Activated CD4-positive, alpha-beta T cell treated with anti-CD3 and anti-CD28 coated beads, Interleukin-2, amount 10 ng/mL, durations not matched to agents 7 days and 5 days (primary cell): Measurements from ENCODE around the gene PRKN. TPM values are rescaled to one million over a fixed set of nuclear protein-coding genes. Genes with fewer than 3 reads are reported as not detected.

Experiments
- CTCF ChIA-PET: fragments of 350-600 bp; sonication (Branson Sonifier 250); formaldehyde crosslinking; loops from one replicate; lab custom pipeline; 2021; ENCODE audit warnings: antibody characterized with exemption; lab: Charles Lee
- POLR2A ChIA-PET: fragments of 350-600 bp; sonication (Branson Sonifier 250); formaldehyde crosslinking; loops from one replicate; lab custom pipeline; 2021; ENCODE audit warnings: antibody characterized with exemption; lab: Charles Lee
- DNase-seq: peaks from one replicate; pipeline ENCODE4 v3.0.0-alpha.2; 2020
- H3K27ac Mint-ChIP-seq: one replicate; pipeline ENCODE4 v1.8.0; 2021; ENCODE audit warnings: mild to moderate bottlenecking, moderate library complexity, mixed read lengths
- H3K27me3 Mint-ChIP-seq: one replicate; pipeline ENCODE4 v1.8.0; 2021; ENCODE audit warnings: mixed read lengths
- H3K36me3 Mint-ChIP-seq: one replicate; pipeline ENCODE4 v1.8.0; 2021; ENCODE audit warnings: low read depth, mixed read lengths
- H3K4me1 Mint-ChIP-seq: one replicate; pipeline ENCODE4 v1.8.0; 2021; ENCODE audit warnings: mixed read lengths
- H3K4me3 Mint-ChIP-seq: one replicate; pipeline ENCODE4 v1.8.0; 2021; ENCODE audit warnings: mild to moderate bottlenecking, moderate library complexity, mixed read lengths
- H3K9me3 Mint-ChIP-seq: one replicate; pipeline ENCODE4 v1.8.0; 2021; ENCODE audit warnings: mixed read lengths
- total RNA-seq, 2 experiments: library from RNA; stranded (reverse); gene quantifications; one replicate each; pipeline ENCODE4 v1.2.3, GENCODE V29; 2021

The PRKN gene
- total RNA-seq, 2 experiments from 2014 or later, result 0.77 to 0.94 TPM

GRCh38 chr6:161547617-161548016 lies 1179.9 kb downstream of the PRKN start:
- POLR2A ChIA-PET, result no interaction called here
- Mint-ChIP-seq H3K27ac (no peak overlapping the region), H3K4me3 (no peak overlapping the region), H3K4me1 (no peaks in the 10 kb centered on the region), H3K36me3 (no peaks in the 10 kb centered on the region), H3K27me3 (no peaks in the 10 kb centered on the region), H3K9me3 (peaks cover 7% of the 10 kb centered on the region)
- DNase-seq, result no peak
- CTCF ChIA-PET, result no interaction called here

- POLR2A ChIA-PET, result no interaction called here
- CTCF ChIA-PET, result no interaction called here
- Mint-ChIP-seq H3K4me1 (no peaks in the 10 kb centered on the region), H3K27me3 (no peaks in the 10 kb centered on the region), H3K27ac (no peak overlapping the region), H3K36me3 (no peaks in the 10 kb centered on the region), H3K9me3 (peaks cover 7% of the 10 kb centered on the region), H3K4me3 (no peak overlapping the region)
- DNase-seq, result no peak
Observed at GRCh38 chr6:161546632-161547031, 1180.9 kb downstream of the PRKN start.

- H3K27me3 Mint-ChIP-seq, result no peaks in the 10 kb centered on the region
- POLR2A ChIA-PET, result no interaction called here
- H3K36me3 Mint-ChIP-seq, result no peaks in the 10 kb centered on the region
- no peak for DNase-seq
- no peaks in the 10 kb centered on the region for H3K9me3 Mint-ChIP-seq
- H3K4me3 Mint-ChIP-seq, result no peak overlapping the region
- H3K4me1 Mint-ChIP-seq, result no peaks in the 10 kb centered on the region
- H3K27ac Mint-ChIP-seq, result no peak overlapping the region
- CTCF ChIA-PET, result interaction anchor here (0.8 kb wide), 1 partner anchor 48 kb away, joined by 4 read pairs; no protein-coding TSS in a partner anchor
Observed at GRCh38 chr6:161545741-161546140, 1181.8 kb downstream of the PRKN start.

- Mint-ChIP-seq H3K27me3 (no peaks in the 10 kb centered on the region), H3K36me3 (no peaks in the 10 kb centered on the region), H3K4me3 (no peak overlapping the region), H3K9me3 (no peaks in the 10 kb centered on the region), H3K27ac (no peak overlapping the region), H3K4me1 (no peaks in the 10 kb centered on the region)
- ChIA-PET CTCF (interaction anchor here (0.8 kb wide), 1 partner anchor 47 kb away, joined by 4 read pairs; no protein-coding TSS in a partner anchor), POLR2A (no interaction called here)
- DNase-seq, result no peak
Observed at GRCh38 chr6:161544801-161545480, 1182.6 kb downstream of the PRKN start.

- no peak overlapping the region for H3K27ac Mint-ChIP-seq
- CTCF ChIA-PET, result no interaction called here
- no peak overlapping the region for H3K4me3 Mint-ChIP-seq
- no peaks in the 10 kb centered on the region for H3K27me3 Mint-ChIP-seq
- H3K36me3 Mint-ChIP-seq, result no peaks in the 10 kb centered on the region
- POLR2A ChIA-PET, result no interaction called here
- H3K9me3 Mint-ChIP-seq, result no peaks in the 10 kb centered on the region
- no peak for DNase-seq
- no peaks in the 10 kb centered on the region for H3K4me1 Mint-ChIP-seq
Observed at GRCh38 chr6:161543684-161544309, 1183.8 kb downstream of the PRKN start.

GRCh38 chr6:161542346-161542980 lies 1185.1 kb downstream of the PRKN start:
- POLR2A ChIA-PET, result no interaction called here
- no peaks in the 10 kb centered on the region for H3K4me1 Mint-ChIP-seq
- no peaks in the 10 kb centered on the region for H3K27me3 Mint-ChIP-seq
- H3K9me3 Mint-ChIP-seq, result no peaks in the 10 kb centered on the region
- H3K4me3 Mint-ChIP-seq, result no peak overlapping the region
- H3K36me3 Mint-ChIP-seq, result no peaks in the 10 kb centered on the region
- no peak overlapping the region for H3K27ac Mint-ChIP-seq
- no peak for DNase-seq
- CTCF ChIA-PET, result interaction anchor here (0.6 kb wide), 1 partner anchor 925 kb away, joined by 3 read pairs; no protein-coding TSS in a partner anchor

GRCh38 chr6:161540532-161540931 lies 1187.0 kb downstream of the PRKN start:
- Mint-ChIP-seq H3K4me1 (no peaks in the 10 kb centered on the region), H3K27ac (no peak overlapping the region), H3K4me3 (no peak overlapping the region), H3K27me3 (no peaks in the 10 kb centered on the region), H3K9me3 (no peaks in the 10 kb centered on the region), H3K36me3 (no peaks in the 10 kb centered on the region)
- no peak for DNase-seq
- POLR2A ChIA-PET, result no interaction called here
- CTCF ChIA-PET, result no interaction called here

- no peaks in the 10 kb centered on the region for H3K4me1 Mint-ChIP-seq
- ChIA-PET POLR2A (no interaction called here), CTCF (no interaction called here)
- no peak for DNase-seq
- no peak overlapping the region for H3K4me3 Mint-ChIP-seq
- no peaks in the 10 kb centered on the region for H3K36me3 Mint-ChIP-seq
- peaks cover 2% of the 10 kb centered on the region for H3K9me3 Mint-ChIP-seq
- no peaks in the 10 kb centered on the region for H3K27me3 Mint-ChIP-seq
- no peak overlapping the region for H3K27ac Mint-ChIP-seq
Observed at GRCh38 chr6:161536224-161536630, 1191.3 kb downstream of the PRKN start.

GRCh38 chr6:161534264-161534873 lies 1193.2 kb downstream of the PRKN start:
- DNase-seq, result no peak
- CTCF ChIA-PET, result no interaction called here
- POLR2A ChIA-PET, result no interaction called here
- Mint-ChIP-seq H3K4me1 (no peaks in the 10 kb centered on the region), H3K27ac (no peak overlapping the region), H3K27me3 (no peaks in the 10 kb centered on the region), H3K36me3 (no peaks in the 10 kb centered on the region), H3K9me3 (peaks cover 2% of the 10 kb centered on the region), H3K4me3 (no peak overlapping the region)

GRCh38 chr6:161533266-161533665 lies 1194.3 kb downstream of the PRKN start:
- CTCF ChIA-PET, result no interaction called here
- Mint-ChIP-seq H3K36me3 (no peaks in the 10 kb centered on the region), H3K27ac (no peak overlapping the region)

GRCh38 chr6:161532536-161532935 lies 1195.0 kb downstream of the PRKN start:
- no peaks in the 10 kb centered on the region for H3K4me1 Mint-ChIP-seq
- H3K27me3 Mint-ChIP-seq, result no peaks in the 10 kb centered on the region
- DNase-seq, result no peak
- H3K9me3 Mint-ChIP-seq, result peaks cover 2% of the 10 kb centered on the region
- POLR2A ChIA-PET, result no interaction called here
- no peak overlapping the region for H3K4me3 Mint-ChIP-seq
- CTCF ChIA-PET, result no interaction called here
- H3K36me3 Mint-ChIP-seq, result no peaks in the 10 kb centered on the region
- no peak overlapping the region for H3K27ac Mint-ChIP-seq

More at GRCh38 chr6:161533266-161533665, 1194.3 kb downstream of the PRKN start:
- H3K4me1 Mint-ChIP-seq, result no peaks in the 10 kb centered on the region
- H3K4me3 Mint-ChIP-seq, result no peak overlapping the region
- no peak for DNase-seq
- POLR2A ChIA-PET, result no interaction called here
- no peaks in the 10 kb centered on the region for H3K27me3 Mint-ChIP-seq
- H3K9me3 Mint-ChIP-seq, result peaks cover 2% of the 10 kb centered on the region

GRCh38 chr6:161526794-161527193 lies 1200.8 kb downstream of the PRKN start:
- H3K36me3 Mint-ChIP-seq, result no peaks in the 10 kb centered on the region
- no peaks in the 10 kb centered on the region for H3K9me3 Mint-ChIP-seq
- no peak overlapping the region for H3K27ac Mint-ChIP-seq
- no peak for DNase-seq
- H3K27me3 Mint-ChIP-seq, result no peaks in the 10 kb centered on the region
- no peaks in the 10 kb centered on the region for H3K4me1 Mint-ChIP-seq
- CTCF ChIA-PET, result no interaction called here
- no peak overlapping the region for H3K4me3 Mint-ChIP-seq
- POLR2A ChIA-PET, result no interaction called here

GRCh38 chr6:161523362-161523761 lies 1204.2 kb downstream of the PRKN start:
- no peaks in the 10 kb centered on the region for H3K36me3 Mint-ChIP-seq
- peaks cover 3% of the 10 kb centered on the region for H3K9me3 Mint-ChIP-seq
- H3K4me1 Mint-ChIP-seq, result no peaks in the 10 kb centered on the region
- no peak overlapping the region for H3K4me3 Mint-ChIP-seq
- no peak for DNase-seq
- ChIA-PET CTCF (no interaction called here), POLR2A (no interaction called here)
- no peaks in the 10 kb centered on the region for H3K27me3 Mint-ChIP-seq
- H3K27ac Mint-ChIP-seq, result no peak overlapping the region
